Muscle layer of colon (tissue), 2 donors: ENCODE measurements around the gene MAP2K1.

Source experiments
- H3K27ac ChIP-seq: one replicate; pipeline ENCODE4 v1.7.0; 2013; ENCODE audit warnings: low read depth, mild to moderate bottlenecking, low read length, moderate library complexity
- H3K27me3 ChIP-seq, 2 donors: one replicate each; pipeline ENCODE4 v1.7.0; 2013; ENCODE audit warnings: low read length in 2 of 2, mild to moderate bottlenecking in 2 of 2; ENCODE audit not compliant: insufficient read depth in 2 of 2, control insufficient read depth in 1 of 2
- H3K36me3 ChIP-seq: one replicate; pipeline ENCODE4 v1.7.0; 2013; ENCODE audit warnings: mild to moderate bottlenecking, low read length; ENCODE audit not compliant: insufficient read depth
- H3K4me1 ChIP-seq: one replicate; pipeline ENCODE4 v1.7.0; 2013; ENCODE audit warnings: mild to moderate bottlenecking, low read length; ENCODE audit not compliant: insufficient read depth
- H3K4me3 ChIP-seq, 2 donors: one replicate each; pipeline ENCODE4 v1.7.0; 2013; ENCODE audit warnings: low read length in 2 of 2, low read depth in 1 of 2, mild to moderate bottlenecking in 1 of 2, moderate library complexity in 1 of 2
- H3K9ac ChIP-seq: one replicate; pipeline ENCODE4 v1.7.0; 2013; ENCODE audit warnings: low read length
- H3K9me3 ChIP-seq: one replicate; pipeline ENCODE4 v1.7.0; 2013; ENCODE audit warnings: mild to moderate bottlenecking, low read length
- donor health status: abdominal sarcoma.
- donor health status: Adenocarcinoma of cecum.

Gene MAP2K1

GRCh38 chr15:66399276-66399675 lies 12.6 kb downstream of the MAP2K1 start:
- H3K4me3 ChIP-seq = no peak overlapping the region
- no peaks in the 10 kb centered on the region for H3K36me3 ChIP-seq
- no peak overlapping the region for H3K9ac ChIP-seq
- H3K27ac ChIP-seq = no peak overlapping the region
- H3K4me1 ChIP-seq = no peaks in the 10 kb centered on the region
- no peaks in the 10 kb centered on the region for H3K27me3 ChIP-seq
- no peaks in the 10 kb centered on the region for H3K9me3 ChIP-seq

- H3K4me3 ChIP-seq = no peak overlapping the region
- H3K4me1 ChIP-seq = no peaks in the 10 kb centered on the region
- H3K27me3 ChIP-seq = no peaks in the 10 kb centered on the region
- no peak overlapping the region for H3K27ac ChIP-seq
- H3K9me3 ChIP-seq = no peaks in the 10 kb centered on the region
- no peaks in the 10 kb centered on the region for H3K36me3 ChIP-seq
- no peak overlapping the region for H3K9ac ChIP-seq
Observed at GRCh38 chr15:66400351-66400774, 13.7 kb downstream of the MAP2K1 start.

- H3K9ac ChIP-seq = no peak overlapping the region
- no peaks in the 10 kb centered on the region for H3K9me3 ChIP-seq
- H3K4me3 ChIP-seq = no peak overlapping the region
- H3K4me1 ChIP-seq = no peaks in the 10 kb centered on the region
- H3K27me3 ChIP-seq = no peaks in the 10 kb centered on the region
- H3K36me3 ChIP-seq = no peaks in the 10 kb centered on the region
- H3K27ac ChIP-seq = no peak overlapping the region
Observed at GRCh38 chr15:66401130-66402021, 14.7 kb downstream of the MAP2K1 start.

GRCh38 chr15:66402761-66403284 lies 16.1 kb downstream of the MAP2K1 start:
- no peaks in the 10 kb centered on the region for H3K27me3 ChIP-seq
- no peaks in the 10 kb centered on the region for H3K4me1 ChIP-seq
- no peak overlapping the region for H3K27ac ChIP-seq
- no peak overlapping the region for H3K9ac ChIP-seq
- no peaks in the 10 kb centered on the region for H3K36me3 ChIP-seq
- no peak overlapping the region for H3K4me3 ChIP-seq
- H3K9me3 ChIP-seq = no peaks in the 10 kb centered on the region

GRCh38 chr15:66403323-66403722 lies 16.6 kb downstream of the MAP2K1 start:
- no peak overlapping the region for H3K4me3 ChIP-seq
- H3K9me3 ChIP-seq = no peaks in the 10 kb centered on the region
- H3K9ac ChIP-seq = no peak overlapping the region
- no peaks in the 10 kb centered on the region for H3K4me1 ChIP-seq
- H3K36me3 ChIP-seq = no peaks in the 10 kb centered on the region
- no peak overlapping the region for H3K27ac ChIP-seq
- no peaks in the 10 kb centered on the region for H3K27me3 ChIP-seq

- Histone ChIP-seq H3K27me3 (no peaks in the 10 kb centered on the region), H3K4me3 (no peak overlapping the region), H3K36me3 (no peaks in the 10 kb centered on the region), H3K9ac (no peak overlapping the region), H3K27ac (no peak overlapping the region), H3K4me1 (no peaks in the 10 kb centered on the region), H3K9me3 (no peaks in the 10 kb centered on the region)
Observed at GRCh38 chr15:66404122-66404521, 17.4 kb downstream of the MAP2K1 start.

- H3K36me3 ChIP-seq = no peaks in the 10 kb centered on the region
- no peaks in the 10 kb centered on the region for H3K4me1 ChIP-seq
- no peak overlapping the region for H3K9ac ChIP-seq
- H3K4me3 ChIP-seq = no peak overlapping the region
- no peaks in the 10 kb centered on the region for H3K27me3 ChIP-seq
- H3K9me3 ChIP-seq = no peaks in the 10 kb centered on the region
- H3K27ac ChIP-seq = no peak overlapping the region
Observed at GRCh38 chr15:66404532-66404931, 17.8 kb downstream of the MAP2K1 start.

- Histone ChIP-seq H3K4me3 (no peak overlapping the region), H3K27me3 (no peaks in the 10 kb centered on the region), H3K36me3 (no peaks in the 10 kb centered on the region), H3K9me3 (no peaks in the 10 kb centered on the region), H3K4me1 (no peaks in the 10 kb centered on the region), H3K27ac (no peak overlapping the region), H3K9ac (no peak overlapping the region)
Observed at GRCh38 chr15:66405007-66405406, 18.3 kb downstream of the MAP2K1 start.

GRCh38 chr15:66405615-66406014 lies 18.9 kb downstream of the MAP2K1 start:
- H3K27ac ChIP-seq = no peak overlapping the region
- no peak overlapping the region for H3K4me3 ChIP-seq
- no peaks in the 10 kb centered on the region for H3K36me3 ChIP-seq
- no peaks in the 10 kb centered on the region for H3K27me3 ChIP-seq
- H3K9ac ChIP-seq = no peak overlapping the region
- no peaks in the 10 kb centered on the region for H3K9me3 ChIP-seq
- no peaks in the 10 kb centered on the region for H3K4me1 ChIP-seq

GRCh38 chr15:66408254-66408653 lies 21.5 kb downstream of the MAP2K1 start:
- H3K36me3 ChIP-seq = no peaks in the 10 kb centered on the region
- H3K27ac ChIP-seq = no peak overlapping the region
- no peak overlapping the region for H3K4me3 ChIP-seq
- no peaks in the 10 kb centered on the region for H3K4me1 ChIP-seq
- no peak overlapping the region for H3K9ac ChIP-seq
- H3K9me3 ChIP-seq = no peaks in the 10 kb centered on the region
- no peaks in the 10 kb centered on the region for H3K27me3 ChIP-seq

GRCh38 chr15:66408675-66409282 lies 22.1 kb downstream of the MAP2K1 start:
- H3K36me3 ChIP-seq = no peaks in the 10 kb centered on the region
- no peaks in the 10 kb centered on the region for H3K9me3 ChIP-seq
- no peaks in the 10 kb centered on the region for H3K27me3 ChIP-seq
- H3K27ac ChIP-seq = no peak overlapping the region
- H3K4me3 ChIP-seq = no peak overlapping the region
- H3K4me1 ChIP-seq = no peaks in the 10 kb centered on the region
- no peak overlapping the region for H3K9ac ChIP-seq
